ENCODE measurements around the gene CEP126.

The CEP126 gene, protein sequence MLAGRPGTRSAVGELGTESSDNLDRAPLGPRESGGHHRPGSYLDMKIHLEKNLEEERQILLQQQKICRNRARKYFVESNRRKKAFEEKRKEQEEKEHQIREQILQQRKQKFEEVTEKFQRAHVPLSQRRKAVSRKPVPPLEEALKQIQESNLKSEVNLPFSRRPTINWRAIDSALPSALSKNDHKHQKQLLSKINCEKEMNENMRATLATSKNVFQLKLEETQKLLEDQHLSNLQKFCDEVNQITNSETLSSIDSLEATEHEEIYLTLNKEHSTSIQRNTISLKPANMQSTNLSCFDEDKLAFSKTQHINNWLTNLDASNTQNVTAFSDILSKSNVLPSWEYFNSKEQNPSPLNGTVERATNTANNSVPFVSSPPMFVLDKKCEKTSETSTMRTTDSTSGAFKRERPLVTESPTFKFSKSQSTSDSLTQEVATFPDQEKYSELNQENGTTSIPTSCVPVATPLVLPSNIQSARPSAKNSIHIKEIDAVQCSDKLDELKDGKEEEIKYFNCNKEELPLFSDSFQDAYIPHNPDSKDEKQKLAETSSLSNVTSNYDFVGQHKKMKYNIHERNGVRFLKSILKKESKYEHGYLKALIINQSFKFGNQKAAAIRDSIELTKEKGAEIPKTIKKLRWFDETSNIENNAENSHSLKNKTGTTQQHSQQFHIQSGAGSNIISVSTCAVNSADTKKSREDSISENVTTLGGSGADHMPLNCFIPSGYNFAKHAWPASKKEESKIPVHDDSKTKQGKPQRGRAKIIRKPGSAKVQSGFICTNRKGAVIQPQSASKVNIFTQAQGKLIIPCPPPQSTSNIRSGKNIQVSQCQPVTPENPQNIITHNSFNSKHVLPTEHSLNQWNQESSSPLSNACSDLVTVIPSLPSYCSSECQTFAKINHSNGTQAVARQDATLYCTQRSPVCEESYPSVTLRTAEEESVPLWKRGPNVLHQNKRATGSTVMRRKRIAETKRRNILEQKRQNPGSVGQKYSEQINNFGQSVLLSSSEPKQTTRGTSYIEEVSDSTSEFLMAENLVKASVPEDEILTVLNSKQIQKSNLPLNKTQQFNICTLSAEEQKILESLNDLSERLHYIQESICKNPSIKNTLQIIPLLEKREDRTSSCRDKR
- total RNA-seq = 2.5 to 5.0 (median 3.7) reads per million in 3 experiments

DNA sequence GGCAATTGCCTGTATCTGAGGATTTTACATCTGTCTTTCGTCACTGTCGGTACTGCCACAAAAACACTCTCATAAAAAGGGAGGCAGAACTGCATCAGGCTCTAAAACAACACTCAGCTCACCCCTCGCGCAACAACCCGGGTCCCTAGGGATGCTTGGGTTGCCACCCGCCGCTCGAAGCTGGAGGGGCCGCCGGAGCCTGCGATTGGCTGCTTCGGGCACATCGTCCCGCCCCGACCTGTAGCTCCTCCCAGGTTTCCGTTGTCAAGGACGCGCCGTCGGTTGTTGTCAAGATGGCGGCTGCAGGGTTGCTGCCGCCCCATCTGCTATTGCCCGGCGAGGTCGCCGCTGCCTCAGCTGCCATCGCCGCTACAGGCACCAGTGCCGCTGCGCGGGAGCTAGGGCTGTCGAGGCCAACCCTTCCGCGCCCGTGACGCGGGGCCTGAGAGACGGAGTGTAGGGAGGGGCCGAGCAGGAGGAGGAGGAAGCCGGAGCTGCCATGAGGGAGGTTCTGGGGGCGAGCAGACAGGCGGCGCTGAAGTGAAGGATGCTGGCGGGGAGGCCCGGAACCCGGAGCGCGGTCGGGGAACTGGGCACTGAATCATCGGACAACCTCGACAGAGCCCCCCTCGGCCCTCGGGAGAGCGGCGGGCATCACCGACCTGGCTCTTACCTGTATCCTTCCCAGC lies at the start of gene CEP126:
CEP126 (plus strand) TSS at position 273 of the 689 bp plus-strand sequence; CDS start at position 548, 275 bp downstream.
- DNase-seq = peak; percentile 92

DNA sequence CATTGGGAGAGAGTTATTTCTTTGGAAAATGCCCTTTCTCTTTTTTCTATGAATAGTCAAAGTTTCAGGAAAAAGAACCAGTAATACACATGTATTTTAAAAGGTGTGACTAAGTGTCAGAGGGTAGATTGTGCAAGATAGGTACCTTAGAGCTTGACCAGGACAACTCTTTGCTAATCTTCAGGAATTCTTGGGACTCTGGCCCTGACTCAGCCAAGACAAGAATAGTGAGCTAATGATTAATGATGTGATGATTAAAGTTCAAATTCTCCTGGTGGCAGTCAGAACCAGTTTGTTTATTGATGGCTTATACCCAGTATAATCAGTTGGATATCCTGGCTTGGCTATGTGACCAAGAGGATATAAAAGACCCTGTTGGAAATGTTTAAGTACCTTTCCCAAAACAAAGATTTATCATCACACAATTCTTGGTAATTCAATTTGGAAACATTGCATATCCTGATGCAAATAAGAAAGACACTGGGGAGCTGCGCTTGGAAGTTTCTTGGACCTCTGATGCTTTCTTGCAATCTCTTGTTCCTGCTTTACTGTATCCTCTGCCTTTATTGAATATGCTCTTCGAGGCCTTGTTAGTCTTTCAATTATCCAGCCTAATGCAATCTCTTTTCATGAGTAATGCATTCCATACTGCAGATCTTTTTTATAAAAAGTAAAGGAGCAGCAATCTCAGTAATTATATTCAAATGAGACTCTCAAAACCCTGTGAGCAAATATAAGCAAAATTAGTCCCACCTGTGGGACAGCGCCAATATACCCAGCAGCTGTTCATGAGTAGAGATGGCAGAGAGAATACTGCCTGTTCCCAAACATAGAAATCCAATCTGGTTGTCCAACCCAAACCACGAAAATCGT lies 48.0 kb upstream of the CEP126 start:
- no peak for DNase-seq

DNA sequence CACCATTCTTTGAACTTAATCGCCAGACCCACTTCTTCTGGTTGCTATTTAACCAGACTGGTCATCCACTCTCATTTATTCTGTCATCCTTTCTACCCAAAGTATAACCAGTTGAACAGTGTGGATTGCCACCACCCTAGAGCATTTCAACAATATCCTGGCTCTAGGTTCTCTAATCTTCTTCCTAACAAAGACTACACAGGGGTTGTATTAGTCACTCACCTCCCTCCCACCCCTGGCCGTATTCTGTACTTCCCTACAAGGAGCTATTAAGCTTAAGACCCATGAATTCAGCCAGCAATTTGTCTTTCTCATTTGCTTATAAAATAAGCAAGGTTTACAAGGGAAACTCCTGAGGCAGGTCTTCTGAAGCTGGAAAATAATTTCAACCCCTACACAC lies 46.9 kb upstream of the CEP126 start:
- DNase-seq = no peak

DNA sequence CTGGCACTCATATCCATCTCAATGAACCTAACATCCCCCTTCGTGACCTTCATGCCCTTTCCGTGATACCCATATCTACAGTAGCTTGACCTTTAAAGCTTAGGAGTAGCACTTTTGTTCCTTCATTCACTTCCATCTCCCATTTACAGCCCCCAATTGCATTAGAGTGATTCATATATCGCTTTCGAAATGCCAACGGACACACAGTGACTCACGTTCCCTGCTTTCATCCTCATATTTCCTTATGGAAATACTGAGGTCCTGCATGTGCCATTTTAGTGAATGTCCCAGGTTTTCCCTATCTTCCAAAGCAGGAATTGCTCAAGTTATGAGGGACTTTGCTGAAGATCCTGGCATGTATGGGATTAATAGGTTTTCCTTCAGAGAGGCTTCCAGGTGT lies 44.3 kb upstream of the CEP126 start:
- DNase-seq = no peak

DNA sequence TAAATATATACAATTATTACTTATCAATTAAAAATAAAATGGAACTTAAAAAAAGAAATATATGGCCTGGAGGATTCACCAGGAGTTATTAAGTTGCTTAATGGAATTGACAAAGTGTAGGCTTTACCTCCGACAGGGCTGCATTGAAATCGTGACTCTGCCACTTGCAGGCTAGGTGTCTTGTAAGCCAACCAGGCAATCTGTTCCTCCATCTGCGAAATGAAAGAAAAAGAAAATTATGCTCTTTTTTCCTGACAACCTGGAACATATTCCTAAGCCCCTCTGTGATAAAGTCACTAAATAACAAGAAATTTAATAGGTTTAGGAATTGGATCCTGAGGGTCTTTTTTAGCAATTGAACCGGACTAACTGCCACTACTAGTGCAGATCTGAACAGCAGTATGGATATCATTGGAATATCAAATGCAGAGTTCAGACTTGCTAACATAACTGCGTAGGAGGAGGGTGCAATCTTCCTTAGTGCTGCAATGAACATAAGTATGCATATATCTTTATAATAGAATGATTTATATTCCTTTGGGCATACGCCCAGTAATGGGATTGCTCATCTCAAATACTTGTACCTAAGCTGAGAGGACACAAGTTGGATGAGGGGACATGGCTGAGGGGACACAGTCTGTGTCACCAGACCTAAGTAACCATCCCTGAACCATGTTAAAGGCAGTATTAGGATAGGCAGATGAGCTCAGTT lies 42.5 kb upstream of the CEP126 start:
- DNase-seq = no peak

DNA sequence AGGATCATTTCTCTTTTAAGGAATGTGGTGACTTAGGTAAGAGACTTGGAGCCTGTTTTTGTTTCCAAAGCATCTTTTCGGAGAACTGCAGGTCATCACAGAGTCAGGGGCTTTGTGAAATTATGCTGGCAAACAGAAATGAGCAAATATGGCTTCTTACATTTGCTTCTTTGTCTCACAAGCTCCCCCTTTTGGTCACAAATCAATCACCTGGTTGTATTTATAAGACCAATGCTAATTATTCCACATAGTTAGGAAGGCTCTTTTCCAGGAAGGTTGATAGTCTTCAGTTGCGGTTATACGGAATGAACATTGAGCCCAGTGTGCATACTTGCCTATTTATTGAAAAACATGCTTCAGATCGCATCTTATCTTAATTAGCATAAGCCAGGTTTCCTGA lies 34.6 kb upstream of the CEP126 start:
- no peak for DNase-seq

DNA sequence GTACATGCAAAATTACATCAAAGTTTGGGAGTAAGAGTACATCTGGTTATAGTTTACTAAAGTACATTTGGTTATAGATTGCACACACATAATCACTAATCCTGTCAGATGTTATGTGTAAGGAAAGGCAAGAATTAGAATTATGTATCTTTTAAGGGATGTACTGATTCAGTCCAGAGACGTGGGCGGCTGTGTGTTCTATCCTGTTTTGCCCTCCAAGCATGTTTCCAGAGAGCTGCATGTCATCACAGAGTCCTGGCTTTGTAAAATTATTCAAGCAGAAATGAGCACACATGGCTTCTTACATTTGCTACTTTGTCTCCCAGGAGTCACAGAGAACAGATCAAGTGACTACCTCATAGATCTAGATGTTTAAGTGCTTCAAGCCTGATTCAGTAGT lies 33.2 kb upstream of the CEP126 start:
- DNase-seq = no peak

DNA sequence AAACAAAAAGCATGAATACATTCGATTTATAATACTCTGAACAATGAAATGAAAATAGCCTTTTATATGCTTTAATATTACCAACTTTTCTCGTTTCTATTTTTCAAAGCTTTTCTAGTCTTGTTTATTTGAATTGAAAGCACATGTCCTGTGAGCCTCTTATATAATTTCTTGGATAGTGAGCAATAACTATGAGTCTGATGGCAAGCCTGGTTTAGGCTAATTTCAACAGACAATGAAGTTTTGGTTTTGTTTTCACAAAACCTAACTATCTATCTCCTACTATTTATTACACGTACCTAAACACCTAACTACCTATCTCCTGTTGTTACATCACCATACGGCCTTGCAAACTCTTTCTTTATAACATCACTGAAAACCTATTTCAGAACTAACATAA lies 29.2 kb upstream of the CEP126 start:
- no peak for DNase-seq

DNA sequence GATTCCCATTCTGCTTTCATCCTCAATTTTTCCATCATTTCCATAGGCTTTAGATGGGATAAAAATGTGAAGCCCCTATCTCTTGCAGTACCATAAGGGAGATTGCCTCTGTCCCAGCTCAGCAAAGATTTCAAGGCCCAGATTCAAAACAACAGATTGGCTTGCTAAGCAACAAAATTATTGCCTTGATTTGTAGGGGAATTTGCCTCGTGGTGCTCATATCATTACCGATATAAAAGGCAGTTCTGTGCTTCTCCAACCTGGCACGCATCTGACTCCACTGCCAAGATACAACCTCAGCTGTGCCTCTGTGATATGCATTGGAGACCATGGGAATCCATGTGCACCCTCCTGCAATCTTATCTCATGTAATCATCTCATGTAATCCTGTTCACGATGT lies 25.0 kb upstream of the CEP126 start:
- no peak for DNase-seq

DNA sequence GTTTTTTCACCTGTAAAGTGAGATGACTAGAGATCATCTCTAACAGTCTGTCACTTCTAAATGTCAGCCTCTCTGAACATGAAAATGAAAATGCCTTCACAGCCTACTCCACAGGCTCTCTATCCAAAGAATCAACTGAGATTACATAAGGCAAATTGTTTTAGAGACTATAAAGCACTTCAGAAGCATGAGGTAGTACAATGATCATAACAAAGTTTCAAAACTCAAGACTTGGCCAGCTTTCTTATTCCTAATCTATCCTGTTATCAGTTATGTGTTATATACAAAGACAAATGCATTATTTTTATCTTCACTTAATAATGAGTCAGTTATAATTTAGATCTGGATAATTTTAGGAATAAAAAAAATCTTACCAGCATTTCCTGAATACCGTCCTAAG lies 20.3 kb upstream of the CEP126 start:
- DNase-seq = no peak

DNA sequence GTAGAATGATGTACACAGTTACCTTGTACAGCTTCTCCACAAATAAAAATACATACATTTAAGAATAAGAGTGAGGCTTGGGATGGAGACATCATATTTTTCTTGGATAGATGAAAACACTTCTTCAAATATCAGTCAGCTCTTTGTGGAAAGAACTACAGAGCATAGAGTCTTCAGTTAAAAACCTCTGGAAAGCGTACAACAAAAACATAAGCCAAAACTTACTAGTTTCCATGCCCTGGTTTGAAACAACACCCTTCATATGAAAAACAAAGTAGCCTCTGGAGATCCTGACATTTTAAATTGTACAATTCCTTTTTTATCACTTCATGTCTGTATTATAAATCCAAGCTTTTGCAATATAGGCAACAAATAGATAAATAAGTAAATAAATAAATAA lies 7.0 kb upstream of the CEP126 start:
- DNase-seq = no peak

DNA sequence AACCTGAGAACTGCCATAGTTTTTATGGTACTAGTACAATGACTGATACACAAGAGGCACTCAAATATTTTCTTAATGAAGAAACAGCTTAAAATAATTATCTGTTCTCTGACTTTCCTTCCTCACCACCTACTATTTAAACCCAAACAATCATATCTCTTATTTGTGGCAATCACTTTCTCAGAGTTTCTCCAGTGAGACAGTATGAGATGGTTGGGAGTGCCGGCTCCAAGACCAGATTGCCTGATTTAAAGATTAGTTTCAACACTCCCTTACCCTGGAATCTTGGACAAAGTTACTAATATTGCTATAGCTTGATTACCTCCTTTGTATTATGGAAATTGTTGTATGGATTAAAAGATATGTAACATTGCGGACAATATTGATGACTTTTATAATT lies 5.7 kb upstream of the CEP126 start:
- no peak for DNase-seq

DNA sequence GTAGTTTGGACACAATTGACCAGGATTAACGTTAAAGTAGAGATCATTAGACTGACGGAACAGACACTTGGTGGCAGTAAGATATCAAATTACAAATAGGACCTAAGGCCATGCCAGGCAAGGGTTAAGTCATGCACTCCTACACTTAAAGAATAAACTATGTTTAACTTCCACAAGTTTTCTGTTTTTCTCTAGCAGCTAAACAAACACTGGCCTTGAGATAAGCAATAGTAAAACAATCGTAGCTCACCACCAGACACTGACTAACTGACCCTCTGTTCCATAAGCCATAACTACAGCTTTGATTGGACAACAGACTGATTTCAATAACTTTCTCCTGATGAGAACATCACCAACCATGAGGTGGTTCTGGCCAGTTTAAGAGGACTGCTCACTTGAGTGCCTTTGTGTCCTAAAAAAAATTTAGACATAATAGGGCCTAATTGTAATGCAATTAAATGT lies 2.0 kb upstream of the CEP126 start:
- no peak for DNase-seq

DNA sequence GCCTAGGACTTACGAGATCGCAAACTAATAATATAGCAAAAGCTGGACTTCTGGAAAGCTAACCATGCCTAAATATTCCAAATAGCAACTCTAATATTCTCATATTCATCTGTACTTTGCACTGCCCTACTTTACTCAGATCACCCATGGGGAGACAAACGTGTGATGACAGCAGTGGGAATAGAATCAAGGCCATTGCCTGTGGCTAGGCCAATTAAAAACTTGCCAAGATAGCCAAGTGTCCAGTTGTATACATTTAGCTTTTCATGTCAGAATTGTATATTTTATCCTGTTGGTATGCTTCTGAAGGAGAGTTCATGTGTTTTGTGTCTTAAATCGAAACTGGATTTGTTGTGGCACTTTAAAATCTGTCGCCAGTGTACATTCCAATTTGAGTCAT lies 1.2 kb upstream of the CEP126 start:
- DNase-seq = no peak

DNA sequence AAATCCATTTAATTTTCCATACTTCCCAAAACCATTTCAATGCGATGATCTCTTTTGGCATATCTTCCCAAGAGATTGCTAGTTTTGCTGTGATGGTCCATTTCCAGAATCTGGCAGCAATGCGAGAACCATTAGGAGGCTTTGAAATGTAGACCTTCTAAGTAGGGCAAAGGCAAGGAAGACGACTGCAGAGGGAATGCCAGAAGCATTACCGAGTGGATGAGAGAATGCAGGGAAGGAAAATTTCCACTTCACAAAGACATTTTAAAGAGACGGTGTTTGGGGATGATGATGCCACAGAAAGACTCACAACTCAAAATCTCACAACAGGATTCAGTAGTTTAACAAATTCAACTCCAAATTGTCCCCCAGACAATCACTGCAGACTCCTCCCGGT lies 471 bp upstream of the CEP126 start:
- DNase-seq = no peak

DNA sequence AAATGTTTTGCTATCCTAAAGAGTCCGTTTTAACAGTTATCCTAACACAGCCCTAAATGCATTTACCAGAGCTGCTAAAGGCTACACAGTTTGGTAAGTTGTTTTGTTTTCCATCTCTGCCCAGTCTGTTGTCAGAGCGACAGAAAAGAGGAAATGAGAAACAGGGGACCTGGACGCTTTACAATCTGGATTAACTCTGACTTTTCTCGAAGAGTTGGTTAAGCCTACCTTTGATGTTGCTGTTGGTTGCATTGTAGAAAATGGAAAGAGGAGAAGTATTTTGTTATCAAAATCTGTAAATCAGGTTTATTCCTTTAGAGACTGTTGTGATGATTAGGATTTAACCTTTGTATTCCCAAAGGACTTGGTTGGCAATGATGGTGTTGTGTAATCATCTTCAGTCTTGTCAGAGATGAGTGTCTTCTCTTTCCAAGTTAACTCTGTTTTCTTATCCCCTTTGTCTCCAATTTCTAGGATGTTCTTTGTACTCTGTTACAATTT lies 1.0 kb downstream of the CEP126 start:
- DNase-seq = no peak

DNA sequence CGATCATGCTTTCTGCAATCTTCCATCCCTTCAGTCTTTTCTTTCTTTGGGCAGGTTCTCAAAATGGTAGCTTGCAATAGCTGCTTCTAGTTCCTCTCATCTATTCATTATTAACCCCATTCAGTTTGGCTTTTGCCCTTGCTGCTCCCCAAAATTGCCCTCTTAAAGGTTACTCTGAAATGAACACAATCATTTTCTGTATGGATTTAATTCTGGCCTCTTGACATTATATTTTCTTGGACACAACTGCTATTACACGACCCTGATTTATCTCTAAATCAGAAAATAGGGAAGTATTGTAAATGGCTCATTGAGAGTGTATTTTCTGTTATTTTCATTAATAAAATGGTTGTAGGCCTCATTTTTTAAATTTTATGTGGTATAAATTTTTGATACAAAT lies 1.6 kb downstream of the CEP126 start, which contains the start of gene ANGPTL5:
ANGPTL5 (minus strand) TSS at position 101 of the 400 bp plus-strand sequence. CDS start 8,613 bp downstream, outside the sequence.
- no peak for DNase-seq

DNA sequence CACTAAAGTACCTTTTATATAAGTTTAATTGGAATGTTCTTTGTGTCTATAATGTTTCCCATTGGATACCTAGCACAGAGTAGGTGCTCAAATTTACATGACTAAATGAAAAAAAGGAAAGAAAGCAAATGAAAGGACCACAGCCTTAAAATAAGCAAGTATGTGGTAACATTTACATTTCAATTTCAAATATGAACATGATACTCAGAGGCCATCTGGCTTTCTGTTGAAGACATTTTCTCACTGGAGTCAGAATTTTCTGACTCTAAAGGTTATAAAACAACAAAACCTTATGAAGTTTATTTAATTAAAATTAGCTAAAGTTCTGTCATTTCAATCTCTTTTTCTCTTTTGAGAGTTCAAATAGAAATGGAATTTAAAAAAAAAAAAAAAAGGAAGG lies 2.4 kb downstream of the CEP126 start:
- no peak for DNase-seq

DNA sequence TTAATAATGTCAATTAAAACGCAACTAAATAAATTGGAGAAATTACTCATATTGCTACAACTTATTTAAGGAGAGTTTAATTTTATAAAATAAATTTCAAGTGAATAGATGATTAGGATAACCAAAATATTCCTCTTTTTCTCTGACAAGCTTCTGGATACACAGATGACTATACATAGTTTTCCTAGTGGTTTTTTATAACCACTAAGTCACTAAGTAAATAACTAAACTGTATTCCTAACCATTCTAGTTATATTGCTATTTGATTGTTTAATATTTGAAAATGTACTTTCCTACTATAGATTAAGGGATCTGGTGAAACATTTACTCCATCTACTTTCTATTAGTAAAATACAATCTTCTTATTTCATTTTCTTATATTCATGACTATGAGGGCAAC lies 6.2 kb downstream of the CEP126 start:
- no peak for DNase-seq

DNA sequence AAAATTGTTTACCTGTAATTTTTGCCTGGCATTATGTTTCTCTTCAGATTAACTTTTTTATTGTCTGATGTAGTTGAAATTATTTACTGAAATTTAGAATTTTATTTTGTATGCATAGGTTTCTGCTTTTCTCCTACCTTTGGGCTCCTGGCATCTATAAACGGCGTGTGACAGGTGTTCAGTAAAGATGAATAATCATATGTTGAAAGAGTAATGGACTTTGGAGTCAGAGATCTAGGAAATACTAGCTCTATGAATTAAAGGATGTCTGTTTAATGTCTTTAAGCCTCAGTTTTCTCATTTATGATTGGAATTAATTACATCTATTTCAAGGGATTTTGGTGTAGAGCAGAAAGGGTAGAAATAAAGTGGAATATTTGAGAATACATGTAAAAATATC lies 8.7 kb downstream of the CEP126 start:
- DNase-seq = no peak
